ENCODE measurements around the gene UPF3A.

- TF ChIP-seq ZBTB8A (tag by site-specific recombination; IDR thresholded peaks at IDR 0.05) = no peak
- no peak for TF ChIP-seq CTCF (tag by site-specific recombination; IDR thresholded peaks at IDR 0.05)
- no peak for TF ChIP-seq ZNF121 (tag by site-specific recombination; IDR thresholded peaks at IDR 0.05)
- no peak for TF ChIP-seq ZBTB7A (tag by site-specific recombination; IDR thresholded peaks at IDR 0.05; ENCODE audit: low read depth)
- TF ChIP-seq KLF7 (tag by site-specific recombination; IDR thresholded peaks at IDR 0.05; ENCODE audit: borderline replicate concordance) = no peak
- TF ChIP-seq YY1 (tag by site-specific recombination; IDR thresholded peaks at IDR 0.05) = no peak
- TF ChIP-seq KLF9 (tag by site-specific recombination; IDR thresholded peaks at IDR 0.05; ENCODE audit: low read depth) = no peak
- TF ChIP-seq ZNF544 (tag by site-specific recombination; IDR thresholded peaks at IDR 0.05) = no peak
- TF ChIP-seq ZFP3 (tag by site-specific recombination; IDR thresholded peaks at IDR 0.05; ENCODE audit: low read depth) = no peak
- no peak for TF ChIP-seq KLF10 (tag by site-specific recombination; IDR thresholded peaks at IDR 0.05)
- no peak for TF ChIP-seq ZNF146 (tag by site-specific recombination; IDR thresholded peaks at IDR 0.05)
Measured at GRCh38 chr13:114268344-114269280, 12.8 kb upstream of the UPF3A start.
